ENCODE measurements around the gene ADCY5.

ADCY5 gene

DNA sequence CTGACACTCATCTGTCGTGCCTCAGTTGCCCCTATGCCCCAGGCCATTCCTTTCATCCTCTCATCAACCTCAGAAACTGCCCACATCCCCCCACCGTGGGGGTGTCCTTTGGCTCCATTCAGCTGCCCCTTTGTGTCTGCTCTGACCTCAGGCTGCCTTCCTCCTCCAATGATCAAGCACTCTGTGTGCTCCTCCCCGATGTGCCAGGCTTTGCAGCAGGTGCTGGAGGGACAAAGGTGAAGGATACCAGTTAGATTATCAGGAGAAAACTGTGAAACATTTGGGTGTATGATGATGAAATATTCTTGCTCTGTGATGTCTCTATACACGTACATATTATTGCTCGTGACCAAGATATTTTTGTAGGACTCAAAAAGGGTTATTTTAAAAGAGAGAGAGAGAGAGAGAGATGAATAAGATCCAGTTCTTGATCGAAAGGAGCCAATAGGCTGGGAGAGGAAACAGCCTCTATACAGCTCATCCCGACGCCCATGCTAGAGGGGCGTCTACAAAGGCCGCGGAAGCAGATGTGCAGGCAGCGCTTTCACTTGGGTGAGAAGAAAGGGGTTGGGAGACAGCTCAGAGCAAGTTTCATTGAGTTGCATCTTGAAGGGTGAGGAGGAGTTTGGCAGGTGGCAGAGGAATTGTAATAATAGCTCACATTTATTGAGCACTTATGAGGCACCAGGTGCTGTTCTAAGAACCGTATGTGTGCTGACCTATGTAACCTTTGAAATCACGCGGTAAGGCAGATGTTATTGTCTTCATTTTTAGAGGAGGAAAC is 28.3 kb upstream of the ADCY5 start:
- no peak for TF ChIP-seq ZNF274 (IDR thresholded peaks at IDR 0.05; ENCODE audit: low read depth, low read length)
- no peak overlapping the region for H3K4me3 ChIP-seq (ENCODE audit: low read length)

DNA sequence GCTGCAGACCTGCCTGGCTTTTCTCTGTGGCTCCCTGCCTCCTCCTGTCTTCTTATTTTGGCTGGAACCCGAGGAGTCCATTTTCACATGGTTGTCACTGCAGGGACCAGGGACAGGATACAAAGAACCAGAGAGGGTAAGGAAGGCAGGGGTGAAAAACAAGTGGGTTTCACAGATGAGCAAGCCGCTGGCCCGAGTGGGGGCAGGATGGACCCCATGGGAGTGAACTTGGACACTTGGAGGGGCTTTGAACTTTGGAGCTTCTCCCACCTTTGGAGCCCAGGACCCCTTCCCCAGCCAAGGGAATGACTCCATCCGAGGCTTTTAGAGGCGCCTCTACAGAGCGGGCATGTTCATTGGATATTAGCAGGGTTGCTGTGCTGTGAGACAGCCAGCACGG is 26.9 kb upstream of the ADCY5 start:
- no peak overlapping the region for H3K4me3 ChIP-seq (ENCODE audit: low read length)
- TF ChIP-seq ZNF274 (IDR thresholded peaks at IDR 0.05; ENCODE audit: low read depth, low read length) = no peak

DNA sequence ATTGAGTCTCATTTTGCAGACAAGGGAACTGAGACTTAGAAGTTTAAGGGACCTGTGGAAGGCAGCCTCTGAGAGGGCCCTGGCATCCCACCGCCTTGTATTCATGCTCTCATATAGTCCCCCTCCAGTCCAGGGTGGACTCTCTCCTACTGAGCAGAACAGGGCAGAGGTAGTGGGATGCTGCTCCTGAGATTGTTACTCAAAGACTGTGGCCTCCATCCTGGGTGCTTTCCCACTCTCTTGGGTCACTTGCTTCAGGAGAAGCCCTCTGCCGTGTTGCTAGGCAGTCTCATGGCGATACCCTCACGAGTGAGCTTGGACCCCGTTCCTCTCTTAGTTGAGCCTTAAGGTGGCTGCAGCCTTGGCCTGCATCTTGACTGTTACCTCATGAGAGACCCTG is 22.2 kb upstream of the ADCY5 start:
- no peak for TF ChIP-seq ZNF274 (IDR thresholded peaks at IDR 0.05; ENCODE audit: low read depth, low read length)
- H3K4me3 ChIP-seq (ENCODE audit: low read length) = no peak overlapping the region

DNA sequence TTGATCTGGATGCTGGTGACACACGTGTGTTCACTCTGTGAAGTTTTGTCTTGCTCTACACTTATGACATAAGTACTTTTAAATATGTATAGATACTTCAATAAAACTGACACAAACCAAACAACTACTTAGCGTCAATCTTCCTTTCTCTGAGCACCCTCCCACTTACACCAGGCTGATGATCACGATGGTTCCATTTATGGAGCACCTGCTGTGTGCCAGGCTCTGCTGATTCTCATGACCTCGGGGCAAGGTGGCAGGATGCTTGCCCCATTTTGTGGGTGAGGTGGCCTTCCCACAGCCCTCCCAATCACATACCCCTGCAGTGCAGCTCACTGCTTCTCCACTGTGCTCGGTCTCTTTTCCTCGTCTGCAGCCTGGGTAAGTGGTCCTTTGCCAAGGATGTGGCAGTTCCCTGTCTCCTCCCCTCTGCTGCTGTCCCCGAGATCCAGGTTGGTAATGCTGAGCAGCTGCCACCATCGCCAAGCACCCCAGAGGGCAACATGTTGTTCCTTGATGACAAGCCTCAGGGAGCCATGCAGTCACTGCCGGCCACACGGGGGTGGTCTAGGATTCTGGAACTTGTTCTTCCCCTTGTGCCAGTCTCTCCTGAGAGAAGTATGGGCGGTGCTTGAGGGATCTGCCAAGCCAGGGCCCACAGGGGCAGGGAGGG is 20.6 kb upstream of the ADCY5 start:
- no peak for TF ChIP-seq ZNF274 (IDR thresholded peaks at IDR 0.05; ENCODE audit: low read depth, low read length)

DNA sequence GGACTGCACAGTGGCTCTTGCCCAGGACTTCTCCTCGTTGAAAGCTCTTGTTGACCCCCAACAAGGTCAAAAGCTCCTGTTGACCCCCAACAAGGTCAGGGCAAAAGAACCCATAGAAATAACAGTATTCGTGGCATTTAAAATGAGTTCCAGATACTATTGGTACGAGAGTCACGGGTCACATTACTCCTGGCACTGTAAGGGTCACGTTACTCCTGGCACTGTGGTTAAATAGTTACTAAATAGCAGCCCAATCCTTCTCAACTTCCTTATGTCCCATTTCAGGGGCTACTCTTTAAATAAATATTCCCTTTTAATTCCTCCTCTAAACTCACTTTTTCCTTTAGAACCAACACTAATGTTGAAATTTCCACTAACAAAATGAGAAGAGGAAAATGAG is 18.2 kb upstream of the ADCY5 start:
- H3K4me3 ChIP-seq (ENCODE audit: low read length) = no peak overlapping the region
- TF ChIP-seq ZNF274 (IDR thresholded peaks at IDR 0.05; ENCODE audit: low read depth, low read length) = no peak

More for the DNA sequence above, 20.6 kb upstream of the ADCY5 start:
- H3K4me3 ChIP-seq (ENCODE audit: low read length) = no peak overlapping the region

DNA sequence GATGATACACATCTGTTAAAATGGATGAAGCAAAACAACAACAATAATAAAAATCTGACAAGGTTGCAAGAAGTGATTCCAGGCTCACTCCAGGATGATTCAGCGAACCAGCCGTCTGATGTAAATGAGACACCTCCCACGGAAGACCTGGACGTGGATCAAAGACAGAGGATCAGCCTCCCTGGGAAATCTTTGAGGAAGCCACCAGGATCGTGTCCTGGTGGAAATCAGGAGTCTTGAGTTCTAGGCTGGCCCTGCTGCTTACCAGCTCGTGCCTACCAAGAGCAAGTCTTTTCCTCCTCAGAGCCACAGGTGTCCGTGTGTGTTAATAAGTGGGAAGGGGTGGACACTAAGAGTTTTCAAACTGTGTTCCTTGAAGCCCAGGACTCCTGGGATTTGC is 15.3 kb upstream of the ADCY5 start:
- no peak overlapping the region for H3K4me3 ChIP-seq (ENCODE audit: low read length)
- TF ChIP-seq ZNF274 (IDR thresholded peaks at IDR 0.05; ENCODE audit: low read depth, low read length) = no peak

DNA sequence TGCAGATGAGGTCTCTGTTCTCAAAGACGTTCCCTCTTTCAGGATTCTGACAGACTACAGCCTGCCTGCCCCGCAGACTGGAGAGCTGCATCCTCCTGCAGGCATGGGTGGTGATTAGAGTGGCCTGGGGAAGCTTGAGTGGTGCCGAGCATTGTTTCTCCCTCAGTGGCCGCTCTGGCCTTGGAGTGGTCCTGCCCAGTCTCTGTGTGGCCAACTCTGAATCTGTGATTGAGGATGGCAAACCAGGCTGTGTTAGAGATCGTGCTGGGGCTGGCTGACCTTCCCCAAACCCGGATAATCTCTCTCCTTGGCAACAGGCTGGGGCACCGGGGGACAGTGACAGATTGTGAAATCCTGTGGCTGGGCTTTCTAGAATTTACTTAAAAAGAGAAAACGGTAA is 11.0 kb upstream of the ADCY5 start:
- H3K4me3 ChIP-seq (ENCODE audit: low read length) = no peak overlapping the region
- no peak for TF ChIP-seq ZNF274 (IDR thresholded peaks at IDR 0.05; ENCODE audit: low read depth, low read length)

DNA sequence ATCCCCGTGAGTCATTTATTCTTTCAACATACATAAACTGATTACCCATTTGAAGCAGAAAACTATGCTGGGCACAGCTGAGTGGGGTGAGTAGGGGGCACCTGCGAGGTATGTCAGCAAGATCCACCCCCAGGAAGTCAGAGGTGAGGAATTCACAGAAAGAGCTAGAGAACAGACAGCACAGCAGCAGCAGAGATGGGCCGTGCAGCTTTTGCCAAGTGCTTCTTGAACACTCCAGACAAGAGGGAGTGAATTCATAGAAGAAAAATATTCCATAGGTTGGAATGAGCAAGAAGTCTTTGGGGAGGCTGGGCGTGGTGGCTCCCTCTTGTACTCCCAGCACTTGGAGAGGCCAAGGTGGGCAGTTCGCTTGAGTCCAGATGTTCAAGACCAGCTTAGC is 9.4 kb upstream of the ADCY5 start:
- no peak for TF ChIP-seq ZNF274 (IDR thresholded peaks at IDR 0.05; ENCODE audit: low read depth, low read length)
- H3K4me3 ChIP-seq (ENCODE audit: low read length) = no peak overlapping the region

DNA sequence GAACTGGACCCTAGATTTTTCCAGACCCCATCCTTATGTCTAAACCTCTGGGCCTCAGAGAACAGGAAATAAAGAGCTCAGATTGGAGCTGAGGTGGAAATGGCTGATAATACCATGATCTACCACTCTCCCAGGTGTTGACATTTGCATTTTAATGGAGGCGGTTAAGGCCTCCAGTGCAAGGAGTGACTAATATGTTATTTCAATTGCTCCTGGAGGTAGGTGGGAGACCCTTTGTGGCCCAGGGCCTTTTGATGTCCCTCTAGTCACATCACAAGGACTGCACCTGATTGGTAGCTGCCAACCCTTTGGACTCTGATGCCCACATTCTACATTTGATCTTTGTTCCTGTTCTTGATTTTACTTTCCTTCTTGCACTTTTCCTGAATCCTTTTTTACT is 9.0 kb upstream of the ADCY5 start:
- no peak for TF ChIP-seq ZNF274 (IDR thresholded peaks at IDR 0.05; ENCODE audit: low read depth, low read length)
- no peak overlapping the region for H3K4me3 ChIP-seq (ENCODE audit: low read length)

DNA sequence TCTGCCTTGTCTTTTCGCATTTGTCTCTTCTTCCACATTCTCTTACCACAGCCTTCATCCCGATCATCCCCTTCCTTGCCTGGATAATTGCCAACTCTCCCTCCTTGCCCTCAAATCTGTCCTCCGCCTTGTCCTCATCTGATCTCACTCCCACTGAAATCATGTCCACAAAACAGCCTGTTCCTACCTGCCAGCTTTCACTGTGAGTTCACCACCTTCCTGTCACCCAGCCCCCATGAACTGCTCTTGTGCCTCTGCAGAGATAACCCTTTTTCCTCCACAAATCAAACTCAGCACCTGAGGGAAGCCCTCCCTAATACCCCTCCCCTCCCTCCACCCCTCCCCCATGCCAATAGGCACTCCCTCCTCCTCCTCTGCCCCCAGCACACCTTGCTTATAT is 4.8 kb upstream of the ADCY5 start:
- no peak overlapping the region for H3K4me3 ChIP-seq (ENCODE audit: low read length)
- no peak for TF ChIP-seq ZNF274 (IDR thresholded peaks at IDR 0.05; ENCODE audit: low read depth, low read length)

DNA sequence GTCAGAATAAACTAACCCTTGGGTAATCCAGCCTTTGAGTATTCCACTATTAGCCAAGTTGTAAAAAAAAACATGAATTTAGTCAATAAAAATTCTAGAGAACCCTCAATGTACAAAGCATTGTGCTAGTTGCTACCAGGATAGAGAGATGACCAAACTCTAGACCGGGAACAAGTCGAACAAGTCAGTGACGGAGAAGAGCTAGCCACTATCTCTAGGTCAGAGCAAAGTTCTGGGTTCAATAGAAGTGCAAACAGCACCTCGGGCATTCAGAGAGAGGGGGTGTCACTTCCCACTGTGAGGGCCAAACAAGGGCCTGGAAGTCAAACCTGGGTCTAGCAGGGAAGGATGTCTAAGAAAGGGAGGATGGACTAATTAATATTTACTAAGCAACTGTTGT is 2.3 kb upstream of the ADCY5 start:
- no peak for TF ChIP-seq ZNF274 (IDR thresholded peaks at IDR 0.05; ENCODE audit: low read depth, low read length)
- H3K4me3 ChIP-seq (ENCODE audit: low read length) = no peak overlapping the region

DNA sequence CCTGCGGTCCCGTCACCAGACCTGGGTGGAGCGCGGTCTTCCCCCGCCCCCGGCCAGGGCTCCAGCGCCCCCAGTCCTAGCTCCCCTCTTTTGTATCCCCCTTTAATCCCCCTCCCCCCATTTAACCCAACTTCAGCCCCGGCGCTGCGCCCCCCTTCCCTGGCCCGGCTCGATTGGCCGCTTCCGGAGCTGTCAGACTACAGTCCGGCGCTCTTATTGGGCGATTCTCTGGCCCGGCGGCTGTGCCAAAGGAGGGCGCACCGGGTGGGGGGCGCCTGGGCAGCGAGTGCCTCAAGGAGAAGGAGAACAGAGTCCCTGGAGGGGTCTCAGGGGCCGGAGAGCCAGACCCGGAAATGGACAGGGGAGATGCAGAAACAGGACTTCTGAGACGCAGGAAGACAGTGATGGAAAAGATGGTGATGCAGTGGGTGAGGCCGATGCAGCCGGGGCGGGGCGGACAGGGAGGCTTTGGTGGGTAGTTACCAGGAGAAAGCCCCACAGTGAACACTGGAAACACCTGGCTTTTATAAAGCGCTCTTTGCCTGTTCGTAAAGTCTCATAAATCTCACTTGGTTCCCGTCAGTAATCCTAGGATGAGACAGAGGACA is 1.2 kb upstream of the ADCY5 start:
- TF ChIP-seq ZNF274 (IDR thresholded peaks at IDR 0.05; ENCODE audit: low read depth, low read length) = no peak
- H3K4me3 ChIP-seq (ENCODE audit: low read length) = no peak overlapping the region

DNA sequence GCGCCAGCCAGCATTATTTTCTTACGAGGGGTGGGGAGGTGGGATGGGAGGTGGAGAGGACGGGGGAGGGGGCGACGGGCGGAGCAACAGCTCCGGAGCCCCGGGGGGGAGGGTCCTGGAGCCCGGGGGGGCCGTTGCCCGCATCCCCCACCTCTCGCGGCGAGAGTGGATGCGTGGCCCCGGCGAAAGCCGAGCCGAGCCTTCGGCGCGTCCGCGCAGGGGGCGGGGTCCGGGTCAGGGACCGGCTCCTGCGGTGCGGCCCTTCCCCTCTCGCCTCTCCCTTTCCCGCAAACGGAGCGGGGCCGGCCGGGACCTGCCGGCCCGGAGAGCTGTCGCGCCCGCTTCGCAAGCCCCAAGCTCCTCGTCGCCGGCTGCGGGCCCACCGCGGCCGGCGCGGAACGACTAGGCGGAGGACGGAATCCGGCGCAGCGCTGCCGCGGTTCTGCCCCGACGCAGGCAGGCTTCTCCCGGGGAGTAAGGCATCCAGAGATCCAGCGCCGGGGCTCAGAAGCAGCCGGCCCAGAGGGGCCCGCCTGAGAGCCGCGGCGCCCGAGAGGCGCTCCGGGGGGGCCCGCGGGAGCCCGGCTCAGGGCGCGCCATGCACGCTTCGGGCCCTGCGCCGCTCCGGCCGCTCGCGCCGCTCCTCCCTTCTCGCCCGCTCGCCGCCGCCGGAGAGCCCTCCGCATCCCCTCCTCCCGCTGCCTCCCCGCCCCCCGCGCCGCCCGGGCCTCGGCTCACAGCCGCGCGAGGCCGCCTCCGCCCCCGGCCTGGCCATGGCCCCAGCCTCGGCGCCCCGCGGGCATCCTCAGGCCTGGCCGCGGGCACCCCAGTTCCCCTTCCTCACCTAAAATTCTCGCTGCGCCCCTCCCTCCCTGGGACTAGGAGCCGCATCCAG is 459 bp upstream of the ADCY5 start:
- no peak for TF ChIP-seq ZNF274 (IDR thresholded peaks at IDR 0.05; ENCODE audit: low read depth, low read length)
- peak overlapping the region; percentile 65; the same call in 1 of the 2 replicates for H3K4me3 ChIP-seq (ENCODE audit: low read length)

All from GM08714 (cell line).